Lung microvascular endothelial cell (primary cell): ENCODE results near the gene HID1. TPM values are rescaled to one million over a fixed set of nuclear protein-coding genes. Genes with fewer than 3 reads are reported as not detected.

Experiments used
- total RNA-seq: library from RNA; depleted of rRNA; stranded (reverse); fragments of >200 nt; gene quantifications from 2 replicates; pipeline ENCODE4 v1.2.1, GENCODE V29; 2014

The HID1 gene
- total RNA-seq, 1 donor from 2014 or later = 44.8 TPM

Other genes with a start within 250 kb of the HID1 start
- gene RAB37, start 235.5 kb downstream of the HID1 start, total RNA-seq = 0.20 and 0.22 TPM in 2 replicates
- 4.4 and 4.6 TPM in 2 replicates for gene NHERF1, start 224.1 kb downstream of the HID1 start, total RNA-seq
- 15.5 and 20.0 TPM in 2 replicates for gene NAT9, start 196.4 kb downstream of the HID1 start, total RNA-seq
- under 0.01 TPM in 2 replicates for gene GRIN2C, start 112.9 kb downstream of the HID1 start, total RNA-seq
- gene FDXR, start 99.8 kb downstream of the HID1 start, total RNA-seq = 12.9 and 41.2 TPM in 2 replicates
- gene FADS6, start 79.1 kb downstream of the HID1 start, total RNA-seq = not detected in 2 replicates
- not detected in 2 replicates for gene USH1G, start 49.5 kb downstream of the HID1 start, total RNA-seq
- not detected in 2 replicates for gene OTOP2, start 48.5 kb downstream of the HID1 start, total RNA-seq
- not detected in 2 replicates for gene OTOP3, start 36.9 kb downstream of the HID1 start, total RNA-seq
- gene CDR2L, start 14.9 kb upstream of the HID1 start, total RNA-seq = 5.0 and 5.7 TPM in 2 replicates
- gene MRPL58, start 39.9 kb upstream of the HID1 start, total RNA-seq = 17.9 and 19.4 TPM in 2 replicates
- gene ATP5PD, start 74.2 kb upstream of the HID1 start, total RNA-seq = 156 and 219 TPM in 2 replicates
- gene KCTD2, start 74.5 kb upstream of the HID1 start, total RNA-seq = 9.2 and 11.9 TPM in 2 replicates
- gene SLC16A5, start 115.2 kb upstream of the HID1 start, total RNA-seq = 2.0 and 3.9 TPM in 2 replicates
- 2.4 and 2.8 TPM in 2 replicates for gene ARMC7, start 137.2 kb upstream of the HID1 start, total RNA-seq
- gene NT5C, start 159.0 kb upstream of the HID1 start, total RNA-seq = 34.7 and 38.7 TPM in 2 replicates
- gene JPT1, start 181.8 kb upstream of the HID1 start, total RNA-seq = 72.4 and 119 TPM in 2 replicates
- gene SUMO2, start 210.2 kb upstream of the HID1 start, total RNA-seq = 89.4 and 100 TPM in 2 replicates
- gene NUP85, start 232.9 kb upstream of the HID1 start, total RNA-seq = 28.3 and 31.5 TPM in 2 replicates